ENCODE results near the gene TCFL5.

Gene TCFL5

GRCh38 chr20:62799459-62799858, 62.2 kb downstream of the TCFL5 start:
- no peak for DNase-seq

- no peak for DNase-seq
Observed at GRCh38 chr20:62799036-62799435, 62.6 kb downstream of the TCFL5 start.

GRCh38 chr20:62797671-62798532, 63.7 kb downstream of the TCFL5 start:
- no peak for DNase-seq

GRCh38 chr20:62796699-62797491, 64.7 kb downstream of the TCFL5 start:
- DNase-seq = no peak

- peak in 41 of 56 donors; percentile 17 to 73 (median 43) for DNase-seq
Observed at GRCh38 chr20:62795023-62795761, 66.4 kb downstream of the TCFL5 start.

GRCh38 chr20:62794007-62794724, 67.5 kb downstream of the TCFL5 start:
- DNase-seq = peak; percentile 63 to 100 (median 92)

- DNase-seq = no peak
Observed at GRCh38 chr20:62793757-62794006, 67.9 kb downstream of the TCFL5 start.

GRCh38 chr20:62792940-62793756, 68.5 kb downstream of the TCFL5 start:
- DNase-seq = peak in 2 of 56 donors; percentile 9 to 27

- no peak for DNase-seq
Observed at GRCh38 chr20:62792182-62792939, 69.3 kb downstream of the TCFL5 start.

- DNase-seq = peak in 54 of 56 donors; percentile 31 to 94 (median 81)
Observed at GRCh38 chr20:62791301-62792181, 70.1 kb downstream of the TCFL5 start.

All from nucleus accumbens (tissue), 56 donors.